H1 (cell line): ENCODE results near the gene SNED1. TPM values are rescaled to one million over a fixed set of nuclear protein-coding genes. Genes with fewer than 3 reads are reported as not detected.

Source experiments
- CTCF ChIA-PET: fragments of 300-600 bp; sonication (Branson Sonifier 250); formaldehyde crosslinking; loops from one replicate; lab custom pipeline; 2021; ENCODE audit not compliant: partially characterized antibody; lab: Charles Lee
- POLR2A ChIA-PET: fragments of 300-600 bp; sonication (Branson Sonifier 250); formaldehyde crosslinking; loops from one replicate; lab custom pipeline; 2021; ENCODE audit warnings: inconsistent platforms; ENCODE audit not compliant: partially characterized antibody; lab: Charles Lee
- DNase-seq, 2 experiments: peaks; one replicate each; pipeline versions ENCODE4 v3.0.0 to v3.0.0-alpha.2; 2010 to 2022; ENCODE audit warnings: low spot score in 2 of 2, low read depth in 1 of 2, mixed read lengths in 1 of 2
- FAIRE-seq: peaks from 2 replicates; lab custom pipeline; 2011; peaks lifted over from hg19 to GRCh38; lab: Jason Lieb, UNC
- H2AFZ ChIP-seq: 2 replicates; pipeline ENCODE4 v1.8.1; 2012; ENCODE audit warnings: low read length, inconsistent platforms
- H2AK5ac ChIP-seq: 2 replicates; pipeline ENCODE4 v1.6.1; 2013; ENCODE audit warnings: low read depth, low read length
- H2BK120ac ChIP-seq: replicated peaks from 2 replicates; pipeline ENCODE3; 2013; ENCODE audit warnings: low read depth, low read length, inconsistent platforms
- H2BK12ac ChIP-seq: 2 replicates; pipeline ENCODE4 v1.6.1; 2013; ENCODE audit warnings: low read depth, low read length
- H2BK15ac ChIP-seq: 2 replicates; pipeline ENCODE4 v1.6.1; 2013; ENCODE audit warnings: low read length
- H2BK20ac ChIP-seq: 2 replicates; pipeline ENCODE4 v1.6.1; 2013; ENCODE audit warnings: low read length
- H2BK5ac ChIP-seq: 2 replicates; pipeline ENCODE4 v1.6.1; 2013; ENCODE audit warnings: low read depth, low read length
- H3K14ac ChIP-seq: 2 replicates; pipeline ENCODE4 v1.6.1; 2013; ENCODE audit warnings: inconsistent platforms; ENCODE audit not compliant: insufficient read length
- H3K18ac ChIP-seq: 2 replicates; pipeline ENCODE4 v1.6.1; 2013; ENCODE audit warnings: low read length; ENCODE audit errors: extremely low read depth
- H3K23ac ChIP-seq: 2 replicates; pipeline ENCODE4 v1.6.1; 2013; ENCODE audit warnings: inconsistent platforms; ENCODE audit not compliant: insufficient read length
- H3K23me2 ChIP-seq: 2 replicates; pipeline ENCODE4 v1.6.1; 2013; ENCODE audit warnings: low read depth, low read length
- H3K27ac ChIP-seq: 2 replicates; pipeline ENCODE4 v1.6.1; 2011; ENCODE audit warnings: low read depth, low read length, inconsistent platforms
- H3K27me3 ChIP-seq, 4 experiments: replicated peaks in 1 of 4; 1 replicate in 1 of 4; 2 replicates in 3 of 4; pipeline versions ENCODE4 v1.6.1 to v1.8.1; 2011 to 2013; ENCODE audit warnings: low read length in 3 of 4, mild to moderate bottlenecking in 3 of 4, inconsistent platforms in 2 of 4, mixed read lengths in 2 of 4, moderate library complexity in 1 of 4; ENCODE audit not compliant: control insufficient read depth in 3 of 4, insufficient read depth in 3 of 4; ENCODE audit errors: extremely low read depth in 1 of 4
- H3K36me3 ChIP-seq, 4 experiments: 2 replicates each; pipeline versions ENCODE4 v1.6.1 to v1.8.1; 2011 to 2013; ENCODE audit warnings: mild to moderate bottlenecking in 4 of 4, low read length in 3 of 4, moderate library complexity in 2 of 4, control low read depth in 1 of 4, inconsistent platforms in 1 of 4; ENCODE audit not compliant: insufficient read depth in 4 of 4, control insufficient read depth in 2 of 4
- H3K4ac ChIP-seq: replicated peaks from 2 replicates; pipeline ENCODE3; 2013; ENCODE audit warnings: low read length, low read depth, mixed read lengths, inconsistent platforms; ENCODE audit not compliant: insufficient read length
- H3K4me1 ChIP-seq, 4 experiments: replicated peaks in 1 of 4; 1 replicate in 1 of 4; 2 replicates in 3 of 4; pipeline versions ENCODE4 v1.6.1 to v1.8.1; 2011 to 2013; ENCODE audit warnings: low read length in 3 of 4, inconsistent platforms in 2 of 4, mixed read lengths in 1 of 4; ENCODE audit not compliant: insufficient read depth in 4 of 4, control insufficient read depth in 3 of 4
- H3K4me2 ChIP-seq, 2 experiments: 2 replicates each; pipeline versions ENCODE4 v1.6.1 to v1.8.1; 2011 to 2013; ENCODE audit warnings: low read depth in 2 of 2, low read length in 2 of 2, control low read depth in 1 of 2, inconsistent platforms in 1 of 2, mild to moderate bottlenecking in 1 of 2; ENCODE audit not compliant: insufficient read depth in 1 of 2
- H3K4me3 ChIP-seq, 4 experiments: fragments of 200-600, 300-600 bp in 1 of 4; sonication (generic), shearing (Covaris generic), sonication (Bioruptor Twin) in 1 of 4; 2 replicates each; pipeline versions ENCODE4 v1.5.1 to v1.8.1; 2011 to 2016; ENCODE audit warnings: low read length in 4 of 4, low read depth in 3 of 4, control low read depth in 2 of 4, inconsistent platforms in 2 of 4, mild to moderate bottlenecking in 2 of 4, mixed read lengths in 1 of 4, moderate library complexity in 1 of 4; ENCODE audit not compliant: insufficient read depth in 2 of 4; ENCODE audit errors: extremely low read depth in 1 of 4
- H3K56ac ChIP-seq: replicated peaks from 2 replicates; pipeline ENCODE3; 2013; ENCODE audit warnings: low read depth, mild to moderate bottlenecking, mixed read lengths, low read length, inconsistent platforms; ENCODE audit not compliant: insufficient read length
- H3K79me1 ChIP-seq: 2 replicates; pipeline ENCODE4 v1.6.1; 2013; ENCODE audit warnings: low read depth, low read length, control low read depth
- H3K79me2 ChIP-seq, 2 experiments: 2 replicates each; pipeline versions ENCODE4 v1.6.1 to v1.8.1; 2012 to 2013; ENCODE audit warnings: low read length in 2 of 2, mild to moderate bottlenecking in 2 of 2, inconsistent platforms in 1 of 2; ENCODE audit not compliant: insufficient read depth in 2 of 2, control insufficient read depth in 1 of 2
- H3K9ac ChIP-seq, 4 experiments: replicated peaks in 1 of 4; 1 replicate in 1 of 4; 2 replicates in 3 of 4; pipeline versions ENCODE4 v1.6.1 to v1.8.1; 2011 to 2013; ENCODE audit warnings: low read depth in 3 of 4, low read length in 3 of 4, control low read depth in 2 of 4, mild to moderate bottlenecking in 2 of 4, moderate library complexity in 2 of 4, inconsistent platforms in 1 of 4; ENCODE audit errors: extremely low read depth in 1 of 4
- H3K9me3 ChIP-seq, 2 experiments: 2 replicates each; pipeline versions ENCODE4 v1.6.1 to v1.8.1; 2012 to 2013; ENCODE audit warnings: mild to moderate bottlenecking in 2 of 2, moderate library complexity in 2 of 2, control low read depth in 1 of 2, inconsistent platforms in 1 of 2, low read depth in 1 of 2, low read length in 1 of 2, mixed read lengths in 1 of 2; ENCODE audit not compliant: insufficient read depth in 2 of 2
- H4K20me1 ChIP-seq, 2 experiments: replicated peaks in 1 of 2; 2 replicates each; pipeline versions ENCODE3 to v1.8.1; 2011 to 2013; ENCODE audit warnings: inconsistent platforms in 2 of 2, low read length in 2 of 2, mild to moderate bottlenecking in 1 of 2; ENCODE audit not compliant: insufficient read depth in 2 of 2, control insufficient read depth in 1 of 2
- H4K5ac ChIP-seq: 2 replicates; pipeline ENCODE4 v1.6.1; 2013; ENCODE audit warnings: low read length, low read depth, mixed read lengths, inconsistent platforms; ENCODE audit not compliant: insufficient read length
- H4K8ac ChIP-seq: 2 replicates; pipeline ENCODE4 v1.8.0; 2013; ENCODE audit warnings: mild to moderate bottlenecking, moderate library complexity, low read length, inconsistent platforms; ENCODE audit not compliant: insufficient read depth; ENCODE audit errors: extremely low read depth
- H4K91ac ChIP-seq: replicated peaks from 2 replicates; pipeline ENCODE3; 2013; ENCODE audit warnings: low read length, mixed read lengths, inconsistent platforms; ENCODE audit not compliant: insufficient read length
- YY1 ChIP-seq: IDR thresholded peaks from 2 replicates; pipeline ENCODE4 v1.6.1; 2011; ENCODE audit warnings: low read depth, mild to moderate bottlenecking, low read length
- WGBS, 2 experiments: shearing (Covaris generic) in 1 of 2; methylation state at CpG; one replicate each; pipeline versions ENCODE4 v1.1.6 to v1.1.7; 2013 to 2015; ENCODE audit warnings: low lambda C conversion rate in 2 of 2, mixed read lengths in 2 of 2, inconsistent platforms in 1 of 2, low coverage in 1 of 2, missing lambda C conversion rate in 1 of 2; ENCODE audit not compliant: insufficient replicate concordance in 2 of 2, insufficient coverage in 1 of 2, insufficient read length in 1 of 2; ENCODE audit errors: extremely low coverage in 1 of 2, missing lambda C conversion rate in 1 of 2; 5-methylcytosine and 5-hydroxymethylcytosine counted together
- polyA plus RNA-seq, 7 experiments: library from polyadenylated mRNA; depleted of rRNA in 3 of 7; stranded (reverse) in 5 of 7; unstranded in 2 of 7; fragments of >200 nt in 5 of 7; fragments of 200-250 nt in 2 of 7; gene quantifications; 1 replicate in 5 of 7; 2 replicates in 1 of 7; 4 replicates in 1 of 7; pipeline versions ENCODE4 v1.2.1 to v1.2.3, GENCODE V29; 2011 to 2013; ENCODE audit warnings: missing spikeins in 2 of 7, mixed read lengths in 2 of 7
- total RNA-seq: library from RNA; stranded (reverse); fragmentation: NEBNext Ultra II Directional; extraction: Animal tissue kit (Norgen Biotek cat#: 25700); gene quantifications from 2 replicates; pipeline ENCODE4 v1.2.1, GENCODE V29; 2021

The SNED1 gene
- total and polyA plus RNA-seq, 2 of the 8 experiments (the other 6 are each of a cell fraction or from before 2014, with no cell fraction given), result 1.9 TPM

GRCh38 chr2:241031436-241032165, 33.2 kb downstream of the SNED1 start:
- POLR2A ChIA-PET, result no interaction called here
- H2BK5ac ChIP-seq, result no peak overlapping the region
- H3K18ac ChIP-seq, result no peak overlapping the region
- no peak overlapping the region for H4K8ac ChIP-seq
- peaks cover 0 to 3% of the 10 kb centered on the region in 2 experiments; a peak in 2 of 4 replicates for H3K9me3 ChIP-seq
- H2BK120ac ChIP-seq, result no peak overlapping the region
- no peak overlapping the region for H3K4ac ChIP-seq
- no peak overlapping the region for H2BK20ac ChIP-seq
- H3K79me1 ChIP-seq, result no peaks in the 10 kb centered on the region
- no peak overlapping the region for H3K14ac ChIP-seq
- H3K23ac ChIP-seq, result no peak overlapping the region
- peaks cover 0 to 17% (median 13%) of the 10 kb centered on the region in 4 experiments; a peak in 4 of 7 replicates for H3K27me3 ChIP-seq
- no peaks in the 10 kb centered on the region for H3K36me3 ChIP-seq
- H4K5ac ChIP-seq, result no peak overlapping the region
- DNase-seq (no peak), FAIRE-seq (no peak)
- CTCF ChIA-PET, result interaction anchor here (1.2 kb wide), 1 partner anchor 22 kb away, joined by 3 read pairs; no protein-coding TSS in a partner anchor
- H2AK5ac ChIP-seq, result no peak overlapping the region
- H3K4me2 ChIP-seq, result no peak overlapping the region
- no peak overlapping the region for H3K9ac ChIP-seq
- H3K79me2 ChIP-seq, result no peaks in the 10 kb centered on the region
- 89% methylated on average over 20 of the region's 20 CpGs; no CpG with 5 or more reads in 1 of the 2 experiments for WGBS, 2 experiments
- no peak overlapping the region for H3K4me3 ChIP-seq
- H4K91ac ChIP-seq, result no peak overlapping the region
- no peak overlapping the region for H2BK15ac ChIP-seq
- TF ChIP-seq YY1, result no peak
- TF ChIP-seq, all 59 proteins: peak for 0
- Histone ChIP-seq H2AFZ (no peak overlapping the region), H3K23me2 (peaks cover 7% of the 10 kb centered on the region; the same call in 1 of the 2 replicates), H2BK12ac (no peak overlapping the region), H3K4me1 (peaks cover 0 to 8% (median 3%) of the 10 kb centered on the region in 4 experiments; a peak in 6 of 7 replicates), H3K27ac (no peak overlapping the region), H3K56ac (no peak overlapping the region), H4K20me1 (no peaks in the 10 kb centered on the region)
